Umbilical cord (tissue), 2 donors: ENCODE measurements around the gene GGPS1. TPM values are rescaled to one million over a fixed set of nuclear protein-coding genes. Genes with fewer than 3 reads are reported as not detected.
"Not testable (repeated sequence)": the region's sequence is repeated elsewhere in the genome, so short reads cannot be mapped to it uniquely, and the experiment has no call there.

Source experiments
- DNase-seq: peaks from one replicate; pipeline ENCODE4 v3.0.0-alpha.2; 2015; ENCODE audit warnings: low spot score
- total RNA-seq: library from RNA; depleted of rRNA; stranded (reverse); fragments of >200 nt; gene quantifications from one replicate; pipeline ENCODE4 v1.2.3, GENCODE V29; 2014; ENCODE audit warnings: low replicate concordance; ENCODE audit not compliant: insufficient read depth

The GGPS1 gene
- total RNA-seq, 1 donor from 2014 or later, result 20.0 TPM

DNA sequence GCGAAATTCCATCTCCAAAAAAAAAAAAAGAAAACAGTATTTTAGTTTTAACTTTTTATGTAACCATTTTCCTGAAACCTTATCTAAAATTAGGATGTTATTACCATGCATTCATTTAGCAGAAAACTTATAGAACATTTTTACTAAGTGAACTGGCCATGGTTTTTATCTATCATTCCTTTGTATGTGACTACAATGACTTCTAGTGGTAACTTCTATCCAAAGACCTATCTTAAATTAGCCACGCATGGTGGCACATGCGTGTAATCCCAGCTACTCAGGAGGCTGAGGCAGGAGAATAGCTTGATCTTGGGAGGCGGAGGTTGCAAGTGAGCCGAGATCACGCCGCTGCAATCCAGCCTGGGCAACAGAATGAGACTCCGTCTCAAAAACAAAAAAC is 11.4 kb downstream of the GGPS1 start:
- DNase-seq, result no peak

GRCh38 chr1:235341334-235341733 is 13.0 kb downstream of the GGPS1 start:
- DNase-seq, result no peak

- DNase-seq, result no peak
Measured at GRCh38 chr1:235342039-235342438, 13.7 kb downstream of the GGPS1 start.

GRCh38 chr1:235342471-235342870 is 14.1 kb downstream of the GGPS1 start:
- DNase-seq, result no peak

- no peak for DNase-seq
Measured at GRCh38 chr1:235343726-235344125, 15.4 kb downstream of the GGPS1 start.

DNA sequence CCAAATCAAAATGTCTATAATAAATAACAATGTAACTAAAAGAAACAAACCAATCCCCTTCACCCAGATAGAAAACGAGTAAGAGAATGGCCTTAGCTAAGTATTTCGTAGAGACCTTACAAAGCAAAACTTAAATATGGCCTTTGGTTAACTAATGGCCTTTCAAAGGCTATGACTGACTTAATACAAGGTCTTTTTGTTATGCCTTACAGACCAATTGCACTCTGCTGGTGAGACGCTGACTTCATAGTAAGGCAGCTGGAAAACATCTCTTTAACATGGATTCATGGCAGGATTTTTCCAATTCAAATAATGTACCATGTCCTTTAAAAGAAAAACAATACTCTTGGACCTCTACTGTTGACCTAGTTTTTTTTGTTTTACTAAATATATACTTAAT is 23.1 kb downstream of the GGPS1 start:
- DNase-seq, result no peak

DNA sequence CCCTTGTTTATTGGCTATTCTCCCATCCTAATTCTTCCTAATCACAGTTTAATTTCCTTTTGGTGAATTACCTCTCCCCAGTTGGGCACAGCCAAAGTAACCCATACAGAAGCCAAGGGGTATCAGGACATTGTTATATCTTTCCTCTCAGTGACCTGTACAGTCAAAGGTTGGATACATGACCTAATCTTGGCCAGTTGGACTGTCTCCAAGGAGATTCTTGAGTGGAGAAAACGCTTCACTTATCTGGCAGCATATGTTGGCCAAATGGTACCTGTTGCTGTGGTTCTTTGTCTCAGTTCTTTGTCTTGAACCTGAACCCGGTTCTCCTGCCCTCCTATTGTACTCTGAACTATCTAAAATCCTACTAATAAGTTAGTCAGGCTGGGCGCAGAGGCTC is 23.5 kb downstream of the GGPS1 start:
- DNase-seq, result no peak

DNA sequence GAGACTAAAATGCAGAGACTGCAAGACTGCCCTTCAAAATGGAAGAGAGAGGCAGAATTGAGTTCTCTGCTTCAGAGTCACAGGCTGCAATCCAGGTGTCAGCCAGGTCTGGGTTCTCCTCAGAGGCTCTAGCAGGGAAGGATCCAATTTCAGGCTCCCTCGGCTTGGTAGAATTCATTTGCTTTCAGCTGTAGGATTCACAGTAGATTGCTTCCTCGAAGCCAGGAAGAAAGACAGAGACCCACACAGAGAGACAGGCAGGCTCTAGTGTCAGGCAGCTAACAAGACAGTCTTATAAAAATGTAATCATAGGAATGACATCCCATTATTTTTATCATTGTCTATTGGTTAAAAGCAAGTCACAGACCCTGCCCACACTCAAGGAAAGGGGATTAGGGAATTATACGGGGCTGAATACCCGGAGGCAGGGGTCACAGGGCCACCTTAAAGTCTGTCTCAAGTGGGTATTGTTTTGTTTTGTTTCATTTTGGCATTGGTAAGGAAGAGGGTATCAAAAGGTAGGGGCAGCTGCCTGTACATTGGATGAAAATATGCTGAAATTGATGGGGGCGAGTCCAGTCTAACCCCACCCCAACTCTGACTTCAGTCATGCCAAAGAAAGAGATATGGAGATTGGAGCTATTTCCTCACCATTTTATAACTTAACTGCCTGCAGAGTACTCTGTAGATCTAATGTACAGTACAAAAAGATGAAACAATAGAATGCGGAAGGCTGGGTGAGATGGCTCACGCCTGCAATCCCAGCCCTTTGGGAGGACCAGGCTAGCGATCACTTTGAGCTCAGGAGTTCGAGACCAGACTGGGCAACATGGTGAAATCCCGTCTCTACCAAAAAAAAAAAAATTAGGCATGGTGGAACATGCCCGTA is 29.4 kb downstream of the GGPS1 start:
- no peak for DNase-seq

- no peak for DNase-seq
Measured at GRCh38 chr1:235358899-235359298, 30.5 kb downstream of the GGPS1 start.

GRCh38 chr1:235364189-235364588 is 35.8 kb downstream of the GGPS1 start:
- DNase-seq, result not testable (repeated sequence)

- no peak for DNase-seq
Measured at GRCh38 chr1:235366286-235366685, 37.9 kb downstream of the GGPS1 start.

DNA sequence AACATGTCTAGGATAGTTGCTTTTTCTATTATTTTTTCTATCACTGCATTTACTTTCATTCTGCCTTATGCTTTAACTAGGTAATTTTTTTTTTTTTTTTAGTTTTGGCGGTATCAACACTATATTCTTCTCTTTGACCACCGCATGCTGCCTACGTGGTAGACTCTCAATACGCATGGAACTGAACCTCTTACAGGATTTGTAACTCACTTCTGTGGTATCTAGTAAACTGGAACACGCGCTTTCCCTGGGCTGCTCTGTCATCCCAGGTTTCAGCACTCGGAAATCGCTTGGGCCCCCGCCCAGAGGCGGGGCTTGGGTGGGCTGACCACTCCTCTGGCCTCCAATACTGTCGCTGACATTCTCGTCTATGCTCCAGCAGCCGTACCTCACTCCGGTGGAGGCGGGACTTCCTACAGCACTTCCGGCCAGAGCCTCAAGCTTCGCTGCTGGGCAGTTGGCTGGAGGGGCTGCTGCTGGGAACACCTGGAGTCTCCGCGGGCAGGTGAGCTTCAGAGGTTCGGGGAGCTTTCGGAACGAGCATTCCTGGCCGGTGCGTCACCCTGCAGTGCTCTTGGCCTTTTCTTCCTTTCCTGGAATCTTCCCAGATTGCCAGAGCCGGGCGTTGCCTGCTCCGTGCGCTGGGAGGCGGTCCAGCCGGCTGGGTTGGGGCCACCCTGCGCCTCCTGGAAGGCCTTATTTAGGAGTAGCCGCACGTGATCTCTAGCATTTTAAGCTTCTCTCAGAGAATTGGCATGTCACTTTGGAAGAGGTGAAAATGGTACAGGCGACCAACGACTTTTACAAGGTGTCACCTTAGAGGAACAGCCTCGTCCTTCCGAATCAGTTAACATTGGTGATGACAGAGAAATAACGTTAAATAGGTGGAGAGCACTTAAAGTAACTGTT is 38.9 kb downstream of the GGPS1 start, which contains the start of gene TBCE:
TBCE (plus strand) TSS at position 428 of the 909 bp plus-strand sequence. CDS start 12,623 bp downstream, outside the sequence.
- peak; percentile 99 for DNase-seq

- DNase-seq, result no peak
Measured at GRCh38 chr1:235368428-235368827, 40.1 kb downstream of the GGPS1 start.

GRCh38 chr1:235369802-235370201 is 41.4 kb downstream of the GGPS1 start:
- no peak for DNase-seq

DNA sequence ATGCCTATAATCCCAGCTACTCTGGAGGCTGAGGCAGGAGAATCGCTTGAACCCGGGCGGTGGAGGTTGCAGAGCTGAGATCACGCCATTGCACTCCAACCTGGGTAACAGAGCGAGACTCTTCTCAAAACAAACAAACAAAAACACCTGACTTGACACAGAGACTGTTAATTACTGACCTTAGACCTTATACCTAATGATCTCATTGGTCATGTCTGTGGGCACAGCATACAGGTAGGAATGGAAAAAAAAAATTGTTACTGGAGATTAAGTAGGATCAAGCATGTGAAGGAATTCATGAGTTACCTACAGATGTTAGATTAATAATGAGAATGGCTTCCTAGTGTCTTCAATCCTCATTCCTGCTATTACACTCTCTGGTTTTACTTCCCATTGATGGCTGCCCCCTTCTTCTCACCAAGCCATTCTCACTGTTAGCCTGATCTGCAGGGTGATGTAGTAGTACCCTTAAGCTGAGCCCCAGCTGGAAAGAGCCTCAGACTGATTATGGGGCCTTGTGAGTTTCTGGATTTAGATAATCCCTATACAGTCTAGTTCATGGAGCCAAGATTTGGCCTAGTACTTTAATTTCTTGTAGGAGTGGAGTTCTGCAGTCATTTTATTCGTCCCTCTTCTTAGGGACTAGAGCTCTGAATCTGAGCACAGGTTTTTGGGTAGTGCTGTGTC is 47.7 kb downstream of the GGPS1 start:
- DNase-seq, result peak; percentile 58

GRCh38 chr1:235378134-235378735 is 49.9 kb downstream of the GGPS1 start:
- not testable (repeated sequence) for DNase-seq

- DNase-seq, result not testable (repeated sequence)
Measured at GRCh38 chr1:235381955-235382739, 53.8 kb downstream of the GGPS1 start.

DNA sequence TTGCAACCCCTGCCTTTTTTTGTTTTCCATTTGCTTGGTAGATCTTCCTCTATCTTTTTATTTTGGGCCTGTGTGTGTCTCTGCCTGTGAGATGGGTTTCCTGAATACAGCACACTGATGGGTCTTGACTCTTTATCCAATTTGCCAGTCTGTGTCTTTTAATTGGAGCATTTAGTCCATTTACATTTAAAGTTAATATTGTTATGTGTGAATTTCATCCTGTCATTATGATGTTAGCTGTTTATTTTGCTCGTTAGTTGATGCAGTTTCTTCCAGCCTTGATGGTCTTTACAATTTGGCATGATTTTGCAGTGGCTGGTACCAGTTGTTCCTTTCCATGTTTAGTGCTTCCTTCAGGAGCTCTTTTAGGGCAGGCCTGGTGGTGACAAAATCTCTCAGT is 57.3 kb downstream of the GGPS1 start:
- DNase-seq, result not testable (repeated sequence)

- DNase-seq, result no peak
Measured at GRCh38 chr1:235391874-235392273, 63.5 kb downstream of the GGPS1 start.
